ENCODE measurements around the gene DUOXA2.
A peak's percentile ranks its signal among the peaks of the same experiment; 100 is the strongest.
"Not testable (repeated sequence)": the region's sequence is repeated elsewhere in the genome, so short reads cannot be mapped to it uniquely, and the experiment has no call there.

The DUOXA2 gene

GRCh38 chr15:45129651-45130129 lies 15.6 kb downstream of the DUOXA2 start, which contains the start of the genes DUOX1 and DUOXA1:
DUOX1 (plus strand) TSS chr15:45129994; CDS start chr15:45131967, 1,973 bp downstream.
DUOXA1 (minus strand) TSS chr15:45129879; CDS start chr15:45123014, 6,865 bp downstream.
- Mint-ChIP-seq H3K4me3 (peak within 1 kb of the TSS; percentile 23 to 25), H3K27ac (no peak within 1 kb of the TSS), H3K36me3 (ENCODE audit: insufficient read depth) (peaks cover 4% of the 10 kb centered on the region), H3K4me1 (ENCODE audit: low read depth in 2 of 2) (peaks cover 4% of the 10 kb centered on the region in 2 donors), H3K27me3 (peaks cover 81 to 84% of the 10 kb centered on the region in 2 donors), H3K9me3 (no peaks in the 10 kb centered on the region)
- peak; percentile 83 for ATAC-seq (replicated peaks)
- DNase-seq, result no peak

- Mint-ChIP-seq H3K27me3 (peaks cover 77 to 81% of the 10 kb centered on the region in 2 donors), H3K36me3 (ENCODE audit: insufficient read depth) (peaks cover 4% of the 10 kb centered on the region), H3K4me3 (peak overlapping the region; percentile 9 to 23), H3K27ac (no peak overlapping the region), H3K4me1 (ENCODE audit: low read depth in 2 of 2) (peaks cover 6 to 7% of the 10 kb centered on the region in 2 donors), H3K9me3 (no peaks in the 10 kb centered on the region)
- no peak for ATAC-seq (replicated peaks)
- no peak for DNase-seq
Measured at GRCh38 chr15:45130291-45131000, 16.3 kb downstream of the DUOXA2 start.

DNA sequence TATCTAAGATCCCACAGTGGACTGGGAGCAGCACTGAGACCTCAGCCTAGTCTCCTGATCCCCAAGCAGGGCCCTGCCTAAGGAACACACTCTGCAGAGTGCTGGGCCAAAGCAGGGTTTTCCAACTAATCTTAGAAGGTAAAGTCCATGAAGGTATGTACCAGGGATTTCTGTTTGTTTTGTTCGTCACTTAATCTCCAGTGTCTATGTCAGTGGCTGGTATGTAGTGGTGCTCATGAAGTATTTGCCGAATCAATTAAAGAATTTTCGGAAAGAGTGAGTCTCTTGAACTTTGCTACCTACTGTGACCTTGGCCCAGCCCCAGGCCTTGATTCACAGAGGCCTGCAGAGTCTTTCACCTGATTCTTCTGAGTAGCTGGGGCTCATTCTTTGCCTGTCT lies 17.4 kb downstream of the DUOXA2 start:
- DNase-seq (no peak), ATAC-seq (replicated peaks) (no peak)
- H3K9me3 Mint-ChIP-seq, result no peaks in the 10 kb centered on the region
- peaks cover 4% of the 10 kb centered on the region for H3K36me3 Mint-ChIP-seq (ENCODE audit: insufficient read depth)
- peaks cover 72 to 78% of the 10 kb centered on the region in 2 donors for H3K27me3 Mint-ChIP-seq
- peaks cover 7 to 8% of the 10 kb centered on the region in 2 donors for H3K4me1 Mint-ChIP-seq (ENCODE audit: low read depth in 2 of 2)
- no peak overlapping the region for H3K27ac Mint-ChIP-seq
- no peak overlapping the region for H3K4me3 Mint-ChIP-seq

- H3K27ac Mint-ChIP-seq, result no peak overlapping the region
- no peaks in the 10 kb centered on the region for H3K9me3 Mint-ChIP-seq
- no peak overlapping the region for H3K4me3 Mint-ChIP-seq
- peaks cover 4% of the 10 kb centered on the region for H3K36me3 Mint-ChIP-seq (ENCODE audit: insufficient read depth)
- H3K4me1 Mint-ChIP-seq (ENCODE audit: low read depth in 2 of 2), result peaks cover 7 to 8% of the 10 kb centered on the region in 2 donors
- DNase-seq (no peak), ATAC-seq (replicated peaks) (no peak)
- H3K27me3 Mint-ChIP-seq, result peaks cover 73 to 74% of the 10 kb centered on the region in 2 donors
Measured at GRCh38 chr15:45132844-45133560, 18.9 kb downstream of the DUOXA2 start.

DNA sequence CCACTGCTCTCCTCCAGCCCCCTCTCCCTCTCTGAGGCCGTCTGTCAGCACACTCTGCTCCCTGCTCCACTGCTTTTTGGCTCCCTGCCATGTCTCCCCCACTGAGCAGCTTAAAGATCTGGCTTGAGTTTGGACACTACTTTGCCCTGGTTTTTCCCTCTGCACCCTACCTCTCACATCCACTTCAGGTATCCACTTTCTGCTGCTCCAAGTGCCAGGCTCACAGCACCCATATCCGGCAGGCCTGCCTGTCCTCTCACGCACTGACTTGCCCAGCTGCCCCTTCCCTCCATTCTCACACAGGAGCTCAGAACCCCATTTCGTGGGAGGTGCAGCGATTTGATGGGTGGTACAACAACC lies 19.4 kb downstream of the DUOXA2 start:
- H3K27me3 Mint-ChIP-seq, result peaks cover 68 to 74% of the 10 kb centered on the region in 2 donors
- no peak for ATAC-seq (replicated peaks)
- DNase-seq, result no peak
- H3K4me1 Mint-ChIP-seq (ENCODE audit: low read depth in 2 of 2), result peaks cover 7 to 8% of the 10 kb centered on the region in 2 donors
- H3K27ac Mint-ChIP-seq, result no peak overlapping the region
- H3K9me3 Mint-ChIP-seq, result no peaks in the 10 kb centered on the region
- H3K4me3 Mint-ChIP-seq, result no peak overlapping the region
- peaks cover 4% of the 10 kb centered on the region for H3K36me3 Mint-ChIP-seq (ENCODE audit: insufficient read depth)

DNA sequence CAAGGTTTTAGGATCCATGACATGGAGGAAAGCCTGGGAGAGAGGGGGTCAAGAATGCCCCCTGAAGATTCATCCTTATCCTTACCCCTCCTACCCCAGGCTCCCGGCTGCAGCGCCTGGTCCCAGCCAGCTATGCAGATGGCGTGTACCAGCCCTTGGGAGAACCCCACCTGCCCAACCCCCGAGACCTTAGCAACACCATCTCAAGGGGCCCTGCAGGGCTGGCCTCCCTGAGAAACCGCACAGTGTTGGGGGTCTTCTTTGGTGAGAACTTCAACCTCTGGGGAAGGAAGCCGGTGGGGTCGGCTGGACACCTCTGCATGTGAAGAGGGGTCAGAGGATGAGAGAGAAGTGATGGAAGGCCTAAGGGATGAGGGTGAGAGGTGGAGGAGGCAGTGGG lies 19.9 kb downstream of the DUOXA2 start:
- Mint-ChIP-seq H3K4me1 (ENCODE audit: low read depth in 2 of 2) (peaks cover 7 to 8% of the 10 kb centered on the region in 2 donors), H3K9me3 (no peaks in the 10 kb centered on the region), H3K27me3 (peaks cover 63 to 69% of the 10 kb centered on the region in 2 donors), H3K36me3 (ENCODE audit: insufficient read depth) (peaks cover 4% of the 10 kb centered on the region), H3K27ac (no peak overlapping the region), H3K4me3 (peak overlapping the region; percentile 67 to 78)
- ATAC-seq (replicated peaks) (no peak), DNase-seq (no peak)

DNA sequence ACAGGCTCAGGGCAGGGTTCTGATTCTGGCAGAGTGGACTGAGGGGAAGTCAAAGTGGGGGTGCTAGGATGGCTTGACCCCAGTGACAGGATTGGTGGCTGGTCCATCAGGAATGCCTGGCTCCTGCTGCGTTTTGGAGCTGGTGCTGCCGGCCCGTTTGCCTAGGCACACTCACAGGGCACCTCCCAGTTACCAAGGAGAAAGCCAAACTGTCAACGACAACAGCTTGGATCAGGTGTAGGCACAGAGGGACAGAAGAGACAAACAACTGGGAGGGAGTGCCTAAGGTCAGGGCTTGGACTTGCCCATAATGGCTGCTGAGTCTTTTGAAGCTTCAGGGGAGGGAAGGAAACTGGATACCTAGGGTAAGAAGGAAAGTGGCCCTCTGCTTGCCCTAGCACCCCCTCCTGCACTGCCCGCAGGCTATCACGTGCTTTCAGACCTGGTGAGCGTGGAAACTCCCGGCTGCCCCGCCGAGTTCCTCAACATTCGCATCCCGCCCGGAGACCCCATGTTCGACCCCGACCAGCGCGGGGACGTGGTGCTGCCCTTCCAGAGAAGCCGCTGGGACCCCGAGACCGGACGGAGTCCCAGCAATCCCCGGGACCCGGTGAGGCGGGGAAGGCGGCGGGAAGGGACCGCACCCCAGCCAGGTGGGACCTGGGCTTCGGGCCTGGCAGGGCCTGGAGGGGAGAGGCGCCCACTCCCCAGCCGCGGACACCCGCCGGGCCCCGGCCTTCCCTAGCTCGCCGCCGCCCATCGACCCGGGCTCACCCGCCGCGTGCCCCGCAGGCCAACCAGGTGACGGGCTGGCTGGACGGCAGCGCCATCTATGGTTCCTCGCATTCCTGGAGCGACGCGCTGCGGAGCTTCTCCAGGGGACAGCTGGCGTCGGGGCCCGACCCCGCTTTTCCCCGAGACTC lies 20.8 kb downstream of the DUOXA2 start:
- peaks cover 61 to 67% of the 10 kb centered on the region in 2 donors for H3K27me3 Mint-ChIP-seq
- peaks cover 7 to 8% of the 10 kb centered on the region in 2 donors for H3K4me1 Mint-ChIP-seq (ENCODE audit: low read depth in 2 of 2)
- DNase-seq (no peak), ATAC-seq (replicated peaks) (peak; percentile 72)
- H3K36me3 Mint-ChIP-seq (ENCODE audit: insufficient read depth), result peaks cover 4% of the 10 kb centered on the region
- peak overlapping the region in 1 of 2 donors; percentile 10 for H3K27ac Mint-ChIP-seq
- H3K4me3 Mint-ChIP-seq, result peak overlapping the region; percentile 67 to 78
- H3K9me3 Mint-ChIP-seq, result no peaks in the 10 kb centered on the region

DNA sequence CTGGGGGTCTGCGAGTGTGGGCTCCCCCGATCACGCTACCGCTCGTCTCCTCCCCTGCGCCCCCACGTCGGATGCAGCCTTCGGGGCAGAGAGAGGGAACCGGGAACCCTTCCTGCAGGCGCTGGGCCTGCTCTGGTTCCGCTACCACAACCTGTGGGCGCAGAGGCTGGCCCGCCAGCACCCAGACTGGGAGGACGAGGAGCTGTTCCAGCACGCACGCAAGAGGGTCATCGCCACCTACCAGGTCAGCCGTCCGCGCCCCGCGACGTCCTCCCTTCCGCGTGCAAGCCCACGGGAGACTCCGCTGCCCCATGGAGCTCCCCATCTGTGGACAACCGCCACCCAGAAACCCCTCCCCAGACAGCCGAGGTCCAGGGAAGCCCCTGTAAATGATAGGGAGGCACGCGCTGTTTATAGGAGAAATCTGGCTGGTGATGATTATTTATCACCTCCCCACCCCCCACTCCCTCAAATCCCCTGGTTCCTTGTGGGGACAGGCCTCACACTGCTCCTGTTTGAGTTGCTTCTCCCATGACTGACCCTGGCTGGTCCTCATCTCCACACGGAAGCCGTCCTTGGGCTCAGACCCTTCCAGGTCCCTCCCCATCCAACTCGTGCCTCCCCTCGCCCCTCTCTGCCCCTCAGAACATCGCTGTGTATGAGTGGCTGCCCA lies 21.7 kb downstream of the DUOXA2 start:
- H3K4me1 Mint-ChIP-seq (ENCODE audit: low read depth in 2 of 2); H3K9me3 Mint-ChIP-seq; H3K27ac Mint-ChIP-seq; DNase-seq; H3K36me3 Mint-ChIP-seq (ENCODE audit: insufficient read depth): not testable (repeated sequence)
- ATAC-seq (replicated peaks), result peak; percentile 14
- H3K27me3 Mint-ChIP-seq, result peaks cover 53 to 61% of the 10 kb centered on the region in 2 donors
- H3K4me3 Mint-ChIP-seq, result peak overlapping the region in 1 of 2 donors; percentile 78

GRCh38 chr15:45136378-45136764 lies 22.2 kb downstream of the DUOXA2 start:
- ATAC-seq (replicated peaks), result peak; percentile 35
- H3K27ac Mint-ChIP-seq, result no peak overlapping the region
- H3K4me3 Mint-ChIP-seq, result peak overlapping the region in 1 of 2 donors; percentile 72
- H3K27me3 Mint-ChIP-seq, result peaks cover 48 to 56% of the 10 kb centered on the region in 2 donors
- DNase-seq, result no peak
- H3K4me1 Mint-ChIP-seq (ENCODE audit: low read depth in 2 of 2), result peaks cover 7 to 8% of the 10 kb centered on the region in 2 donors
- peaks cover 4% of the 10 kb centered on the region for H3K36me3 Mint-ChIP-seq (ENCODE audit: insufficient read depth)
- H3K9me3 Mint-ChIP-seq, result no peaks in the 10 kb centered on the region

DNA sequence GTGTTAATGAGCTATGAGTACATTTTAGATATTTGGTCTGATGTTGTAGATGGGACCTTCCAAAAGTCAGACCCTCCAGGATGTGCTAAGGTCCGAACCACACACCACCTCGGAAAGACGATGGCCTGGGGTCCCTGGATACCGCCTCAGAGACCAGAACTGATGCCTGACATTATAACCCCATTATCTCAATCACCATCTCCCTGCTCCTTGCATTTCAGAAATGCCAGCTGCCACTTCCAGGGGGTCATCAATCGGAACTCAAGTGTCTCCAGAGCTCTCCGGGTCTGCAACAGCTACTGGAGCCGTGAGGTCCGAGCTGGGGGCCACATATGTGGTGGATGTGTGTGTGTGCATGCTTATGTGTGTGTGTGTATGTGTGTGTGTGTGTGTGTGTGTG lies 23.6 kb downstream of the DUOXA2 start:
- Mint-ChIP-seq H3K4me3 (no peak overlapping the region), H3K27ac (no peak overlapping the region)

DNA sequence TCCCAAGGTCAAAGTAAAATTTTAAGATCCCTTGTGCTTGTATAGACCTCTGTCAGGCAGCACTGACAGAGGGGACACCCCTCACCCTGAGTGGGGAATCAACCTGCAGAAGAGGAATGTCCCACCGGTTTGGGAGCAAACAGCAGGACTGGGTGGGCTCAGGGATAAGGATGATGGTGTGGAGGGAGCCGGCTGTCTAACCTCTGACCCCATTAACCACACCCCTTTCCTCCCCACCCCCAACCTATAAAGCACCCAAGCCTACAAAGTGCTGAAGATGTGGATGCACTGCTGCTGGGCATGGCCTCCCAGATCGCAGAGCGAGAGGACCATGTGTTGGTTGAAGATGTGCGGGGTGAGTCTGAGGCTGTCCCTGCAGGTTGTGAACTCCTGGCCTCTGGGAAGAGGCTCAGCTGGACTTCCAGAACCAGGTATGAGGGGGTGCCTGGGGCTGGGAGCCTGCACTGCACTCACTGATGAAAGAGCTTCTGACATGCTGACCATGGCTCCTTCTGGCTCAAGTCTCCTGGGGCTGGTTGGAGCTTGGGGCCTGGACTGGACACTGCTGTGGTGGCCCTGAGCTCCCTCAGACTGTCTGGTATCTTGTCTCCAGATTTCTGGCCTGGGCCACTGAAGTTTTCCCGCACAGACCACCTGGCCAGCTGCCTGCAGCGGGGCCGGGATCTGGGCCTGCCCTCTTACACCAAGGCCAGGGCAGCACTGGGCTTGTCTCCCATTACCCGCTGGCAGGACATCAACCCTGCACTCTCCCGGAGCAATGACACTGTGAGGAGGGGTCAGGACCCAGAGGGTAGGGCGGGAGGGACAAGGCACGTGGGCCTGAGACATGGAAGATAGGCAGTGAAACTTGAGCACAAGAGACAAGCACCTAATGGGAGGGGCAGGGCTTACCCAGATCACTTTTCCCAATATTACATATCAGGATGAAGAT lies 25.0 kb downstream of the DUOXA2 start:
- Mint-ChIP-seq H3K4me3 (no peak overlapping the region), H3K36me3 (ENCODE audit: insufficient read depth) (peaks cover 3% of the 10 kb centered on the region), H3K9me3 (no peaks in the 10 kb centered on the region), H3K27me3 (peaks cover 22 to 29% of the 10 kb centered on the region in 2 donors), H3K27ac (no peak overlapping the region), H3K4me1 (ENCODE audit: low read depth in 2 of 2) (peaks cover 7 to 8% of the 10 kb centered on the region in 2 donors)
- ATAC-seq (replicated peaks) (no peak), DNase-seq (no peak)

More for the DNA sequence above, 23.6 kb downstream of the DUOXA2 start:
- Mint-ChIP-seq H3K36me3 (ENCODE audit: insufficient read depth) (peaks cover 4% of the 10 kb centered on the region), H3K4me1 (ENCODE audit: low read depth in 2 of 2) (peaks cover 7 to 8% of the 10 kb centered on the region in 2 donors), H3K27me3 (peaks cover 36 to 43% of the 10 kb centered on the region in 2 donors), H3K9me3 (no peaks in the 10 kb centered on the region)
- DNase-seq, result no peak
- no peak for ATAC-seq (replicated peaks)

- Mint-ChIP-seq H3K9me3 (no peaks in the 10 kb centered on the region), H3K27ac (no peak overlapping the region), H3K27me3 (peaks cover 15 to 22% of the 10 kb centered on the region in 2 donors), H3K4me1 (ENCODE audit: low read depth in 2 of 2) (peaks cover 2 to 5% of the 10 kb centered on the region in 2 donors), H3K36me3 (ENCODE audit: insufficient read depth) (no peaks in the 10 kb centered on the region), H3K4me3 (no peak overlapping the region)
- no peak for DNase-seq
- no peak for ATAC-seq (replicated peaks)
Measured at GRCh38 chr15:45139770-45140169, 25.6 kb downstream of the DUOXA2 start.
